ENCODE measurements around the gene HOXC6.

DNA sequence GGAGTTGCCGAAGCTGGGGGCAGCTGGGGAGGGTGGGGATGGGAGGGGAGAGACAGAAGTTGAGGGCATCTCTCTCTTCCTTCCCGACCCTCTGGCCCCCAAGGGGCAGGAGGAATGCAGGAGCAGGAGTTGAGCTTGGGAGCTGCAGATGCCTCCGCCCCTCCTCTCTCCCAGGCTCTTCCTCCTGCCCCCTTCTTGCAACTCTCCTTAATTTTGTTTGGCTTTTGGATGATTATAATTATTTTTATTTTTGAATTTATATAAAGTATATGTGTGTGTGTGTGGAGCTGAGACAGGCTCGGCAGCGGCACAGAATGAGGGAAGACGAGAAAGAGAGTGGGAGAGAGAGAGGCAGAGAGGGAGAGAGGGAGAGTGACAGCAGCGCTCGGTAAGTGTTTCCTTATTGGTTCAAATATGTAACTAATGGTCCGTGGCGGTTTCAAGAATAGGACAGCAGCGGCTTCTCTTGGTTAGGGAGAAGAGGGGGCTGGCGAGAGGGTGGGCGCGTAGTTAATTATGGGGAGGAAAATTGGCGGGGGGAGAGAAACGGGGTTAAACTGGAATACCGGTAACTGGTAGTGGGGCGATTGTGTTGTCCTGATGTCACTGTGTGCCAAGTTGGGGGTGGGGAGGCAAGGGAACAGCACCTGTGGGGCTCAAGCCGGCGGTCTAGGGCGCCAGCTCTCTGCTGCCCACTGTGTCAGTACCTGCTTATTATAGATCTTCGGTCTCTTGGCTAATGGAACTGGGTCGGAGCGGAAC lies 11.0 kb upstream of the HOXC6 start:
- TF ChIP-seq, protein P1, sequence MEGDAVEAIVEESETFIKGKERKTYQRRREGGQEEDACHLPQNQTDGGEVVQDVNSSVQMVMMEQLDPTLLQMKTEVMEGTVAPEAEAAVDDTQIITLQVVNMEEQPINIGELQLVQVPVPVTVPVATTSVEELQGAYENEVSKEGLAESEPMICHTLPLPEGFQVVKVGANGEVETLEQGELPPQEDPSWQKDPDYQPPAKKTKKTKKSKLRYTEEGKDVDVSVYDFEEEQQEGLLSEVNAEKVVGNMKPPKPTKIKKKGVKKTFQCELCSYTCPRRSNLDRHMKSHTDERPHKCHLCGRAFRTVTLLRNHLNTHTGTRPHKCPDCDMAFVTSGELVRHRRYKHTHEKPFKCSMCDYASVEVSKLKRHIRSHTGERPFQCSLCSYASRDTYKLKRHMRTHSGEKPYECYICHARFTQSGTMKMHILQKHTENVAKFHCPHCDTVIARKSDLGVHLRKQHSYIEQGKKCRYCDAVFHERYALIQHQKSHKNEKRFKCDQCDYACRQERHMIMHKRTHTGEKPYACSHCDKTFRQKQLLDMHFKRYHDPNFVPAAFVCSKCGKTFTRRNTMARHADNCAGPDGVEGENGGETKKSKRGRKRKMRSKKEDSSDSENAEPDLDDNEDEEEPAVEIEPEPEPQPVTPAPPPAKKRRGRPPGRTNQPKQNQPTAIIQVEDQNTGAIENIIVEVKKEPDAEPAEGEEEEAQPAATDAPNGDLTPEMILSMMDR (IDR thresholded peaks at IDR 0.05): peak in 1 of 12 donors; percentile 14
- no peak for TF ChIP-seq POLR2A (IDR thresholded peaks at IDR 0.05)

Measured in heart left ventricle (tissue), 13 donors.